KMS-11 (cell line): ENCODE results near the gene TMED1.
"Not testable (repeated sequence)": the region's sequence is repeated elsewhere in the genome, so short reads cannot be mapped to it uniquely, and the experiment has no call there.

Experiments used
- H2AFZ ChIP-seq: fragments of 200-600 bp; sonication (generic); 2 replicates; pipeline ENCODE4 v1.6.1; 2016; ENCODE audit warnings: antibody characterized with exemption, mixed run types, low read depth
- H3K27ac ChIP-seq: fragments of 200-600 bp; sonication (generic); 2 replicates; pipeline ENCODE4 v1.6.1; 2016; ENCODE audit warnings: mild to moderate bottlenecking, mixed run types
- H3K27me3 ChIP-seq: fragments of 200-600 bp; sonication (generic); 2 replicates; pipeline ENCODE4 v1.6.1; 2017; ENCODE audit warnings: mild to moderate bottlenecking, low read depth, mixed run types, moderate library complexity; ENCODE audit not compliant: insufficient read depth
- H3K36me3 ChIP-seq: fragments of 200-600 bp; sonication (generic); 2 replicates; pipeline ENCODE4 v1.6.1; 2017; ENCODE audit warnings: mild to moderate bottlenecking, mixed run types; ENCODE audit not compliant: insufficient read depth
- H3K4me1 ChIP-seq: fragments of 200-600 bp; sonication (generic); 2 replicates; pipeline ENCODE4 v1.6.1; 2016; ENCODE audit warnings: mild to moderate bottlenecking, low read depth, mixed run types; ENCODE audit not compliant: poor library complexity, severe bottlenecking
- H3K4me2 ChIP-seq: fragments of 200-600 bp; sonication (generic); 2 replicates; pipeline ENCODE4 v1.7.0; 2016; ENCODE audit warnings: mild to moderate bottlenecking, mixed run types
- H3K4me3 ChIP-seq: fragments of 200-600 bp; sonication (generic); IDR thresholded peaks from 2 replicates; pipeline ENCODE4 v1.6.1; 2017; ENCODE audit warnings: low read depth, low read length, mixed read lengths; ENCODE audit not compliant: insufficient read depth
- H3K79me2 ChIP-seq: fragments of 200-600 bp; sonication (generic); 2 replicates; pipeline ENCODE4 v1.6.1; 2016; ENCODE audit warnings: low read depth, mixed run types; ENCODE audit not compliant: insufficient read depth
- H3K9ac ChIP-seq: fragments of 200-600 bp; sonication (generic); 2 replicates; pipeline ENCODE4 v1.6.1; 2016; ENCODE audit warnings: mild to moderate bottlenecking, mixed run types
- H4K20me1 ChIP-seq: fragments of 200-600 bp; sonication (generic); 2 replicates; pipeline ENCODE4 v1.6.1; 2016; ENCODE audit warnings: mild to moderate bottlenecking, mixed run types; ENCODE audit not compliant: insufficient read depth
- TF ChIP-seq, protein P1 (sequence below): fragments of 200-600 bp; sonication (generic); conservative IDR thresholded peaks from 2 replicates; pipeline ENCODE4 v1.6.1; 2017; ENCODE audit warnings: low read depth, mild to moderate bottlenecking, antibody characterized with exemption, low read length, moderate library complexity, mixed read lengths

The TMED1 gene

DNA sequence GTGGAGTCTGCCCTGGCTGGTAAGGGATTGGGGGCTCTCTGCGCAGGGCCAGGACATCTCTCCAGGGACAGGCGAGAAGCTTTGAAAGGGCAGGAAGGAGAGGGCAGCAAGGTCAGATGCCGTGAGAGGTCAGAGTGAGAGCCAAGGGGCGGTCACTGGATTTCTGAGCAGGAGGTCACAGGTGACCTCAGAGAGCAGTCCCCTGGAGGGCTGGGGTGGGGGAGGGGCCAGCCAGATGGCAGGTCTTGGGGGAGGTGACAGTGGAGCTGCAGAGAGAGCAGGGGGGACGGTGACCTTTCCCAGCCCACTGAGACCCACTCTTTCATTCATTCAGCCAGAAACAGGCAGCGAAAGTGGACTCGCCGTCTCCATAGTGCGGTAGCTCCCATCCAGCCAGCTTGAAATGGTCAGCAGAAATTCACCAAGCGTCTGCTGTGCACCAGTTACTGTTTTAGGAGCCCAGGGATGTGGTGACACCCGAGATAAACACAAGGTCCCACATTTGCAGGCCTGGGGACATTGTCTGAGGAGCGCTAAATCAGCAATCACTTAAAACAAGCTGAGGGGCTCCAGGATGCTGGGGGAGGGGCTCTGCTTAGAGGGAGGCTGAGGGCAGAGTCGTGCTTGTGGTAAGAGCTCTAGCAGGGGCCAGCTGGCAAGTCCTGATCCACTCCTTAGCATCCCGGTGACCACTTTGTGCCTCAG is 45.5 kb upstream of the TMED1 start:
- Histone ChIP-seq H3K27me3 (no peaks in the 10 kb centered on the region), H3K9ac (no peak overlapping the region), H4K20me1 (no peaks in the 10 kb centered on the region), H3K4me1 (peaks cover 32% of the 10 kb centered on the region), H3K4me2 (no peak overlapping the region), H3K27ac (no peak overlapping the region), H2AFZ (no peak overlapping the region), H3K79me2 (peaks cover 55% of the 10 kb centered on the region), H3K4me3 (no peak overlapping the region), H3K36me3 (no peaks in the 10 kb centered on the region)
- TF ChIP-seq, protein P1, sequence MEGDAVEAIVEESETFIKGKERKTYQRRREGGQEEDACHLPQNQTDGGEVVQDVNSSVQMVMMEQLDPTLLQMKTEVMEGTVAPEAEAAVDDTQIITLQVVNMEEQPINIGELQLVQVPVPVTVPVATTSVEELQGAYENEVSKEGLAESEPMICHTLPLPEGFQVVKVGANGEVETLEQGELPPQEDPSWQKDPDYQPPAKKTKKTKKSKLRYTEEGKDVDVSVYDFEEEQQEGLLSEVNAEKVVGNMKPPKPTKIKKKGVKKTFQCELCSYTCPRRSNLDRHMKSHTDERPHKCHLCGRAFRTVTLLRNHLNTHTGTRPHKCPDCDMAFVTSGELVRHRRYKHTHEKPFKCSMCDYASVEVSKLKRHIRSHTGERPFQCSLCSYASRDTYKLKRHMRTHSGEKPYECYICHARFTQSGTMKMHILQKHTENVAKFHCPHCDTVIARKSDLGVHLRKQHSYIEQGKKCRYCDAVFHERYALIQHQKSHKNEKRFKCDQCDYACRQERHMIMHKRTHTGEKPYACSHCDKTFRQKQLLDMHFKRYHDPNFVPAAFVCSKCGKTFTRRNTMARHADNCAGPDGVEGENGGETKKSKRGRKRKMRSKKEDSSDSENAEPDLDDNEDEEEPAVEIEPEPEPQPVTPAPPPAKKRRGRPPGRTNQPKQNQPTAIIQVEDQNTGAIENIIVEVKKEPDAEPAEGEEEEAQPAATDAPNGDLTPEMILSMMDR = no peak

DNA sequence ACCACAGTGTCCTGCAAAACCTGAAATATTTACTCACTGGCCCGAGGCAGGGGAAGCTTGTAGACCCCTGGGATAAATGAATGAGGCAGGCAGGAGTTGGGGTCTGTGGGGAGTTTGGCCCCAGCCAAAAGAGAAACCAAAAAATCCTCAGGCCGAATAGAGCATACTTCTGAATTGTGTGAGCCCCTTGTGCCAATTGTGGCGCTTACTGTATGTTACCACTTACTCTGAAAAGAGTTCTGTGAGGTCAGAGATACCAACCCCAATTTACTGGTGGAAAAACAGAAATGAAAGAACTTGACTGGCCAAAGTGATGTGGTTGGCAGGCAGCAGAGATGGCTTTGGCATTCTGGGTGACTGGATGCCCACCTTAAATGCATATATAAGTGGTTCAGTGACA is 42.2 kb upstream of the TMED1 start:
- no peaks in the 10 kb centered on the region for H4K20me1 ChIP-seq
- peak overlapping the region; percentile 47 for H3K4me2 ChIP-seq
- TF ChIP-seq, protein P1 = no peak
- no peak overlapping the region for H3K9ac ChIP-seq
- no peak overlapping the region for H3K4me3 ChIP-seq
- peaks cover 81% of the 10 kb centered on the region for H3K79me2 ChIP-seq
- peak overlapping the region; percentile 24; the same call in 1 of the 2 replicates for H3K27ac ChIP-seq
- H3K27me3 ChIP-seq = no peaks in the 10 kb centered on the region
- H3K36me3 ChIP-seq = no peaks in the 10 kb centered on the region
- peaks cover 43% of the 10 kb centered on the region for H3K4me1 ChIP-seq
- no peak overlapping the region for H2AFZ ChIP-seq

DNA sequence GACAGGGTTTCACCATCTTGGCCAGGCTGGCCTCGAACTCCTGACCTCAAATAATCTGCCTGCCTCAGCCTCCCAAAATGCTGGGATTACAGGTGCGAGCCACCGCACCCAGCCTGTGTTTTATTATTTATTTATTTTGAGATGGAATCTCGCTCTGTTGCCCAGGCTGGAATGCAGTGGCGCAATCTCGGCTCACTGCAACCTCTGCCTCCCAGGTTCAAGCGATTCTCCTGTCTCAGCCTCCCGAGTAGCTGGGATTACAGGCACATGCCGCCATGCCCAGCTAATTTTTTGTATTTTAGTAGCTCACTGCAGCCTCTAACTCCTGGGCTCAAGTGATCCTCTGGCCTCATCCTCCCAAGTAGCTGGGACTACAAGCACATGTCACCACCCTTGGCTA is 41.6 kb upstream of the TMED1 start:
- Histone ChIP-seq H3K79me2 (peaks cover 88% of the 10 kb centered on the region), H3K4me2 (peak overlapping the region; percentile 47; the same call in 1 of the 2 replicates), H3K4me1 (peaks cover 50% of the 10 kb centered on the region)
- H3K4me3 ChIP-seq, H3K27me3 ChIP-seq, H3K27ac ChIP-seq, H3K36me3 ChIP-seq, H2AFZ ChIP-seq, H4K20me1 ChIP-seq, H3K9ac ChIP-seq: not testable (repeated sequence)

DNA sequence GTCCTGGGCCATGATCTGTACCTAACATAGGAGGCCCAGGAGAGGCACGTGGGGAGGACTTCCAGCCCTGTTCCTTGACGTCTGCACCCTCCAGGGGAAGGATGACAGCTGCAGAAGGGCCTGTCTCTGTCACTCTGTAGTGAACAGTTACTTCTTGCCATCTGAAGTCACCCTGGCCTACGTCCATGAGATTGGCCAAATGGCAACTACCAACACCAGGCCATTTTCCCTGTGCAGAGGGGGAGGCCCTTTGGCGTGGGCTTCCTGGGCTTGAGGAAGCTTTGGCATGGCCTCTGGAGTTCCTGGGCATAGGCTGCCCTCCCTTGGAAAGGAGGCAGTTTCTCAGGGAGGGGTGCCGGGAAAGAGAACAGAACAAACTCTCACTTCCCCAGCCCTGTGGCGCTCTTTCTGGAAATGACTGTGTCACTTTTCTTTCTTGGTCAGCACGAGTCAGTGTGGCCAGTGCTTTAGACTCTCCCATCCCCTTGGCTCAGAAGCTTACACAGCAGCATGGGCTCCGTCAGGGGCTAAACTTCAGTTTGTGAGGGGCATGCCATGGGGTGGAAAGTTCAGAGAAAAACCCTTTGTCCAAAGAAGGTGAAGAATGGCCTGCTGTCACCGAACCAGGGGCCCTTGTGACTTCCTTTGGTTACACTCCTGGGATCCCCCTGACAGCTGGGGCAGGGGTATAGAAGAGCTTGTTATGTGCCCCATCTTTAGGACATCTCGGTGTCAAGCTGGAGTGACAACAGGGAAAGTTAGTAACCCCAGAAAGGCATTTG is 40.6 kb upstream of the TMED1 start:
- H4K20me1 ChIP-seq = no peaks in the 10 kb centered on the region
- H3K27me3 ChIP-seq = no peaks in the 10 kb centered on the region
- H3K4me1 ChIP-seq = peaks cover 50% of the 10 kb centered on the region
- H3K9ac ChIP-seq = no peak overlapping the region
- no peak overlapping the region for H3K4me2 ChIP-seq
- no peaks in the 10 kb centered on the region for H3K36me3 ChIP-seq
- H3K27ac ChIP-seq = no peak overlapping the region
- H3K79me2 ChIP-seq = peaks cover 87% of the 10 kb centered on the region
- no peak overlapping the region for H2AFZ ChIP-seq
- TF ChIP-seq, protein P1 = no peak
- no peak overlapping the region for H3K4me3 ChIP-seq

DNA sequence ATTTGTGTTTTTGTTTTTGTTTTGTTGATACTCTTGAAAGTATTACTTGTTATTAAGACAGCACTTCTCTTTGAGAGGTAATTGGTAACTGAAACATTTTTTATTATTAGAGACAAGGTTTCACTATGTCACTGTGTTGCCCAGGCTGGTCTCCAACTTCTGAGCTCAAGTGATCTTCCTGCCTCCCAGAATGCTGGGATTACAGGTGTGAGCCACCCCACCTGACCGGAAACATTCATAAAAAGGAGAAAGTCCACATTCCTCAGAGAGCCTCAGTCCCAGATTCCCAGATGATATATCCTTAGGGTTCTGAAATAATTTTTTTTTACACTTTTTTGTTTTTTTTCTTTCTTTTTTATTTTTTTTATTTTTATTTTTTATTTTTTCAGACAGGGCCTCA is 38.0 kb upstream of the TMED1 start:
- H3K36me3 ChIP-seq = no peaks in the 10 kb centered on the region
- H3K27me3 ChIP-seq = no peaks in the 10 kb centered on the region
- no peak overlapping the region for H3K9ac ChIP-seq
- H3K27ac ChIP-seq = no peak overlapping the region
- H3K4me3 ChIP-seq = no peak overlapping the region
- no peak overlapping the region for H2AFZ ChIP-seq
- no peak overlapping the region for H3K4me2 ChIP-seq
- peaks cover 43% of the 10 kb centered on the region for H3K4me1 ChIP-seq
- peaks cover 65% of the 10 kb centered on the region for H3K79me2 ChIP-seq
- TF ChIP-seq, protein P1 = no peak
- H4K20me1 ChIP-seq = no peaks in the 10 kb centered on the region
